SHP77 treated with DMSO at 0.1 percent for 48 hours (cell line): ENCODE data around the gene WNK4.

ENCODE experiments used
- DNase-seq: peaks from one replicate; lab custom pipeline; 2025; lab: John Stamatoyannopoulos, UW

WNK4 gene

DNA sequence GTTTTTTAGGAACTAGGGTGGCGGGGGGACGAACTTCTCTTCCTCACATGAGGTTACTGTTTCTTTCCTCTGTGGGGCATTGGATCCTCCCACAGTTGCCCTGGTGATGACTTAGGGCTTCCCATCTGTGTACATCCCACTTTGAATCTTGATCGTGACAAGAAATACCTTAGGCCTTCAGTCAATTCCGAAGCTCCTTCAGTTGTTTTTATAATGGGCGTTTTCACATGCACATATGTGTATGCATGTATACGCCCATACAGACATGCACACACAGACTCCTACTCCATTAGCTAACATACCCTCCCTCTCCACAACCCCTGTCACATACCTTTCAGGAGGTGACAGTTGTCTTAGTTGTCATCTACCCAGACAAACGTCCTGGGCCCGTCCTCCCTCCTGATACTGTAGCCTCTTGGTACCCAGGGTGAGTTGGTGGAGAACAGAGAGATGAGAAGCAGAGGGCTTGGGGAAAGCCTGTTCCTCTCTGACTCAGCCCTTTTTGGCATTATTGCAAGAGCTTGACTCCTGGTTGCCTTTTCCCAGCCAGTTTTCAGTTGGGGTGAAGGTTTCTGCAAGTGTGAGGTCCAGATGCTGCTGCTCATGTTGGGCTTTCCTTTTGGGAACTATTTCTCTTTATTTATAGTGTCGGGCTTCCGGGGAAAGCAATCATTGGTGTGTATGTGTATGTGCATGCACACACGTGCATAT lies 61.7 kb downstream of the WNK4 start:
- DNase-seq = no peak

- no peak for DNase-seq
Measured at GRCh38 chr17:42843358-42843934, 63.0 kb downstream of the WNK4 start.

DNA sequence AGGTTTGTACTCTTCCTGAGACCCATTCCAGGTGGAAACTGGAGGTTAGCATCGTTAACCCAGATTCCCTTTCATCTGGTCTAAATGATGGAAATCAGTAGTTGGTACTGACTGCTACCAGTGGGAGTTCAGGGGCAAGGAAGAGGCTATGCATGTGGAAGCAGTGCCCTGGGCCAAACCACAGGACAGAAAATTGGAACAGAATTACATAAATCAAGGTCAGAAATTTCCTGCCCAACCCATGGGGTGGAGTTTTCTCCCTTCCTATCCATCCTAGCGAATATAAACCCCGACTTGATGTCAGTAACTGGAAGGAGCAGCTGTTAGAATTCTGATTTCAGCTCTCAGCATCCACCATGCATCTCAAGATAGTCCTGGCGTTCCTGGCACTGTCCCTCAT lies 63.9 kb downstream of the WNK4 start, which contains the start of gene AOC2:
AOC2 (plus strand) TSS at position 310 of the 400 bp plus-strand sequence; CDS start at position 357, 47 bp downstream.
- no peak for DNase-seq

DNA sequence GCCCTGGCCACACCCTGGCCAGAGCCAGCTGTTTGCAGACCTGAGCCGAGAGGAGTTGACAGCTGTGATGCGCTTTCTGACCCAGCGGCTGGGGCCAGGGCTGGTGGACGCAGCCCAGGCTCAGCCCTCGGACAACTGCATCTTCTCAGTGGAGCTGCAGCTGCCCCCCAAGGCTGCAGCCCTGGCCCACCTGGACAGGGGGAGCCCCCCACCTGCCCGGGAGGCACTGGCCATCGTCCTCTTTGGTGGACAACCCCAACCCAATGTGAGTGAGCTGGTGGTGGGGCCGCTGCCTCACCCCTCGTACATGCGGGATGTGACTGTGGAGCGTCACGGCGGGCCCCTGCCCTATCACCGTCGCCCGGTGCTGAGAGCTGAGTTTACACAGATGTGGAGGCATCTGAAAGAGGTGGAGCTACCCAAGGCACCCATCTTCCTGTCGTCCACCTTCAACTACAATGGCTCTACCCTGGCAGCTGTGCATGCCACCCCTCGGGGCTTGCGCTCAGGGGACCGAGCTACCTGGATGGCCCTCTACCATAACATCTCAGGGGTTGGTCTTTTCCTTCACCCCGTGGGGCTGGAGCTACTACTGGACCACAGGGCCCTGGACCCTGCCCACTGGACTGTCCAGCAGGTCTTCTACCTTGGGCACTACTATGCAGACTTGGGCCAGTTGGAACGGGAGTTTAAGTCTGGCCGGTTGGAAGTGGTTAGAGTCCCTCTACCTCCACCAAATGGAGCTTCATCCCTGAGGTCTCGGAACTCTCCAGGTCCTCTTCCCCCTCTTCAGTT lies 64.5 kb downstream of the WNK4 start:
- DNase-seq = no peak

GRCh38 chr17:42845556-42845917 lies 65.1 kb downstream of the WNK4 start:
- DNase-seq = no peak

DNA sequence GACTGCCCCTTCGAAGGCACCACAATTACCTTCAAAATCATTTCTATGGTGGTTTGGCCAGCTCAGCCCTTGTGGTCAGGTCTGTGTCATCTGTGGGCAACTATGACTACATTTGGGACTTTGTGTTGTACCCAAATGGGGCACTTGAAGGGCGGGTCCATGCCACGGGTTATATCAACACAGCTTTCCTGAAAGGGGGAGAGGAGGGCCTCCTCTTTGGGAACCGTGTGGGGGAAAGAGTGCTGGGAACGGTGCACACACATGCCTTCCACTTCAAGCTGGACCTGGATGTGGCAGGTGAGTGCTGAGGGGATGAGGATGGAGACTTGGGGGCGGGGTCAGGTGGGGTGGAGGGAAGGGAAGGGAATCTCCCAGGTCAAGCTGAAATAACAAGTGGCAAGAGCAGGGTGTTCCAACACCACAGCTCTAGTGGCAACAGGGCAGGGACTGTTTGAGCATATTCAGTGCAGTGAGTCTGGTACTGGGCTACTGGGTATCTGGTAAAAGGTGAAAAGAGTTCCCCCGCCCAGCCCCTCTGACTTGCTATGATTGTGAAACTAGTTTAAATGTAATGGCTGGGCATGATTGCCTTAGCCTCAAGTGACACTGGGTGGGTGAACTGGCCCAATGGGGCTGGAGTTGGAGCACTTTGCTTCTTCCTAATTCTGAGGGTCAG lies 65.6 kb downstream of the WNK4 start:
- no peak for DNase-seq
